OCI-LY3 (cell line): ENCODE data around the gene DDX41.

Experiments used
- EZH2phosphoT487 ChIP-seq: fragments of 200-600 bp; shearing (Covaris generic); IDR thresholded peaks from 2 replicates; pipeline ENCODE4 v1.6.1; 2018; ENCODE audit warnings: antibody characterized with exemption, mixed run types, low read depth
- TF ChIP-seq, protein P1 (sequence below): fragments of 200-600, 300-600 bp; sonication (generic); IDR thresholded peaks from 2 replicates; pipeline ENCODE4 v1.5.1; 2014; ENCODE audit warnings: antibody characterized with exemption, low read length, low read depth

DNA sequence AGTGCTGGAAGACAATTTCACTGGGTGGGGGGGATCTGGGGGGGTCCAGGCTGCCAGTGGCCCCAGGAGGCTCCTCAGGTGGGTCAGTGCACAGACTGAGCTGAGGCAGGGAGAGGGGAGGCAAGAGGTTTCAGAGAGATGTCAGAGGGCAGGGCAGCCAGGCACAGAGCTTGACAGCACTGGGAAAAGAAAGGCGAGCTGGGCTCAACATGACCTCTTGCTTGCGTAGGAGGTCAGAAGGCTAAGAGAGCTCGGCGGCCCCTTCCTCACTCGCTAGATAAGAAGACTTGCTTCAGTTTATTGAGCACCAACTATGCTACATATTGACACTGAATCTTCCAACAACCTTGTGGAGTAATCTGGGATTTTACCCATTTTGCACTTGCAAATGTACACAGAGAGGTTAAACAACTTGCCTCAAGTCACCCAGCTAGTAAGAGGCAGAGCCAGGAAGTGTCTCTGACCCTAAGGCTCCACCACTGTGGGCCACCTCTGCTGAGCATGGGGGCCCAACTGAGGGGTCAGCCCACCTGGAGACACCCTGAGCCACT, 22.9 kb downstream of the DDX41 start:
- TF ChIP-seq, protein P1, sequence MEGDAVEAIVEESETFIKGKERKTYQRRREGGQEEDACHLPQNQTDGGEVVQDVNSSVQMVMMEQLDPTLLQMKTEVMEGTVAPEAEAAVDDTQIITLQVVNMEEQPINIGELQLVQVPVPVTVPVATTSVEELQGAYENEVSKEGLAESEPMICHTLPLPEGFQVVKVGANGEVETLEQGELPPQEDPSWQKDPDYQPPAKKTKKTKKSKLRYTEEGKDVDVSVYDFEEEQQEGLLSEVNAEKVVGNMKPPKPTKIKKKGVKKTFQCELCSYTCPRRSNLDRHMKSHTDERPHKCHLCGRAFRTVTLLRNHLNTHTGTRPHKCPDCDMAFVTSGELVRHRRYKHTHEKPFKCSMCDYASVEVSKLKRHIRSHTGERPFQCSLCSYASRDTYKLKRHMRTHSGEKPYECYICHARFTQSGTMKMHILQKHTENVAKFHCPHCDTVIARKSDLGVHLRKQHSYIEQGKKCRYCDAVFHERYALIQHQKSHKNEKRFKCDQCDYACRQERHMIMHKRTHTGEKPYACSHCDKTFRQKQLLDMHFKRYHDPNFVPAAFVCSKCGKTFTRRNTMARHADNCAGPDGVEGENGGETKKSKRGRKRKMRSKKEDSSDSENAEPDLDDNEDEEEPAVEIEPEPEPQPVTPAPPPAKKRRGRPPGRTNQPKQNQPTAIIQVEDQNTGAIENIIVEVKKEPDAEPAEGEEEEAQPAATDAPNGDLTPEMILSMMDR: no peak
- TF ChIP-seq EZH2phosphoT487: no peak
